ENCODE measurements around the gene PPY. TPM values are rescaled to one million over a fixed set of nuclear protein-coding genes. Genes with fewer than 3 reads are reported as not detected.
"Not testable (repeated sequence)": the region's sequence is repeated elsewhere in the genome, so short reads cannot be mapped to it uniquely, and the experiment has no call there.

Gene PPY
- total RNA-seq, 2 experiments from 2014 or later: not detected

- H3K27ac Mint-ChIP-seq: no peak overlapping the region
- H3K4me3 Mint-ChIP-seq: no peak overlapping the region
- H3K9me3 Mint-ChIP-seq: no peaks in the 10 kb centered on the region
- POLR2A ChIA-PET: no interaction called here
- DNase-seq: no peak
- peaks cover 35% of the 10 kb centered on the region for H3K27me3 Mint-ChIP-seq
- CTCF ChIA-PET: no interaction called here
- no peaks in the 10 kb centered on the region for H3K36me3 Mint-ChIP-seq (ENCODE audit: low read depth)
- no peaks in the 10 kb centered on the region for H3K4me1 Mint-ChIP-seq
These were observed 34.9 kb upstream of the PPY start for GRCh38 chr17:43976963-43977837.

GRCh38 chr17:43975898-43976297 lies 33.6 kb upstream of the PPY start:
- no peak for DNase-seq
- ChIA-PET POLR2A (no interaction called here), CTCF (no interaction called here)
- H3K27me3 Mint-ChIP-seq: peaks cover 29% of the 10 kb centered on the region
- H3K4me1 Mint-ChIP-seq: peaks cover 5% of the 10 kb centered on the region
- no peak overlapping the region for H3K27ac Mint-ChIP-seq
- no peaks in the 10 kb centered on the region for H3K9me3 Mint-ChIP-seq
- H3K36me3 Mint-ChIP-seq (ENCODE audit: low read depth): no peaks in the 10 kb centered on the region
- H3K4me3 Mint-ChIP-seq: no peak overlapping the region

GRCh38 chr17:43974382-43975266 lies 32.3 kb upstream of the PPY start:
- POLR2A ChIA-PET: no interaction called here
- H3K27ac Mint-ChIP-seq: no peak overlapping the region
- H3K4me1 Mint-ChIP-seq: peaks cover 5% of the 10 kb centered on the region
- no peaks in the 10 kb centered on the region for H3K9me3 Mint-ChIP-seq
- no peaks in the 10 kb centered on the region for H3K36me3 Mint-ChIP-seq (ENCODE audit: low read depth)
- no peak overlapping the region for H3K4me3 Mint-ChIP-seq
- no peak for DNase-seq
- H3K27me3 Mint-ChIP-seq: peaks cover 31% of the 10 kb centered on the region
- CTCF ChIA-PET: interaction anchor here (0.7 kb wide), 1 partner anchor 65 kb away, joined by 5 read pairs; no protein-coding TSS in a partner anchor

- DNase-seq; H3K4me3 Mint-ChIP-seq; H3K36me3 Mint-ChIP-seq (ENCODE audit: low read depth); H3K9me3 Mint-ChIP-seq; POLR2A ChIA-PET; H3K27ac Mint-ChIP-seq; H3K4me1 Mint-ChIP-seq; CTCF ChIA-PET: not testable (repeated sequence)
- peaks cover 24% of the 10 kb centered on the region for H3K27me3 Mint-ChIP-seq
These were observed 30.4 kb upstream of the PPY start for GRCh38 chr17:43972444-43973212.

- peaks cover 23% of the 10 kb centered on the region for H3K27me3 Mint-ChIP-seq
- DNase-seq; H3K9me3 Mint-ChIP-seq; H3K36me3 Mint-ChIP-seq (ENCODE audit: low read depth); H3K4me1 Mint-ChIP-seq; H3K27ac Mint-ChIP-seq; POLR2A ChIA-PET; H3K4me3 Mint-ChIP-seq: not testable (repeated sequence)
- CTCF ChIA-PET: interaction anchor here (0.7 to 1.2 kb wide), 2 partner anchors 12 to 18 kb away, joined by 3 read pairs; partner anchors contain the start of gene PYY
These were observed 29.2 kb upstream of the PPY start for GRCh38 chr17:43971436-43971835.

- H3K36me3 Mint-ChIP-seq (ENCODE audit: low read depth): no peaks in the 10 kb centered on the region
- no peak for DNase-seq
- CTCF ChIA-PET: interaction anchor here (0.6 kb wide), 1 partner anchor 26 kb away, joined by 3 read pairs; no protein-coding TSS in a partner anchor
- peaks cover 27% of the 10 kb centered on the region for H3K27me3 Mint-ChIP-seq
- no peaks in the 10 kb centered on the region for H3K9me3 Mint-ChIP-seq
- no peak overlapping the region for H3K4me3 Mint-ChIP-seq
- POLR2A ChIA-PET: no interaction called here
- H3K4me1 Mint-ChIP-seq: peaks cover 5% of the 10 kb centered on the region
- no peak overlapping the region for H3K27ac Mint-ChIP-seq
These were observed 28.1 kb upstream of the PPY start for GRCh38 chr17:43970366-43970765.

- POLR2A ChIA-PET: no interaction called here
- H3K27me3 Mint-ChIP-seq: peaks cover 20% of the 10 kb centered on the region
- H3K4me1 Mint-ChIP-seq: peaks cover 5% of the 10 kb centered on the region
- no peak for DNase-seq
- H3K4me3 Mint-ChIP-seq: no peak overlapping the region
- H3K9me3 Mint-ChIP-seq: no peaks in the 10 kb centered on the region
- no peak overlapping the region for H3K27ac Mint-ChIP-seq
- H3K36me3 Mint-ChIP-seq (ENCODE audit: low read depth): no peaks in the 10 kb centered on the region
- CTCF ChIA-PET: interaction anchor here (0.6 to 1.0 kb wide), 2 partner anchors 9 to 32 kb away, joined by 3 read pairs; no protein-coding TSS in a partner anchor
These were observed 25.1 kb upstream of the PPY start for GRCh38 chr17:43967251-43967875.

GRCh38 chr17:43966276-43966675 lies 24.0 kb upstream of the PPY start:
- DNase-seq: no peak
- H3K27ac Mint-ChIP-seq: no peak overlapping the region
- H3K4me1 Mint-ChIP-seq: no peaks in the 10 kb centered on the region
- ChIA-PET CTCF (no interaction called here), POLR2A (no interaction called here)
- no peak overlapping the region for H3K4me3 Mint-ChIP-seq
- no peaks in the 10 kb centered on the region for H3K36me3 Mint-ChIP-seq (ENCODE audit: low read depth)
- H3K9me3 Mint-ChIP-seq: no peaks in the 10 kb centered on the region
- peaks cover 17% of the 10 kb centered on the region for H3K27me3 Mint-ChIP-seq

- POLR2A ChIA-PET: no interaction called here
These were observed 20.2 kb upstream of the PPY start for GRCh38 chr17:43962479-43962878.

GRCh38 chr17:43961954-43962353 lies 19.7 kb upstream of the PPY start:
- H3K4me3 Mint-ChIP-seq: no peak overlapping the region
- H3K27ac Mint-ChIP-seq: no peak overlapping the region
- H3K9me3 Mint-ChIP-seq: no peaks in the 10 kb centered on the region
- ChIA-PET CTCF (interaction anchor here (1.4 kb wide), 1 partner anchor 18 kb away, joined by 5 read pairs; no protein-coding TSS in a partner anchor), POLR2A (no interaction called here)
- peaks cover 10% of the 10 kb centered on the region for H3K27me3 Mint-ChIP-seq
- DNase-seq: no peak
- no peaks in the 10 kb centered on the region for H3K36me3 Mint-ChIP-seq (ENCODE audit: low read depth)
- H3K4me1 Mint-ChIP-seq: no peaks in the 10 kb centered on the region

More at GRCh38 chr17:43962479-43962878, 20.2 kb upstream of the PPY start:
- Mint-ChIP-seq H3K4me3 (no peak overlapping the region), H3K9me3 (no peaks in the 10 kb centered on the region), H3K27me3 (peaks cover 10% of the 10 kb centered on the region), H3K4me1 (no peaks in the 10 kb centered on the region), H3K27ac (no peak overlapping the region), H3K36me3 (ENCODE audit: low read depth) (no peaks in the 10 kb centered on the region)
- CTCF ChIA-PET: interaction anchor here (1.4 kb wide), 1 partner anchor 18 kb away, joined by 5 read pairs; no protein-coding TSS in a partner anchor
- no peak for DNase-seq

GRCh38 chr17:43961292-43961691 lies 19.0 kb upstream of the PPY start:
- H3K4me3 Mint-ChIP-seq; H3K27me3 Mint-ChIP-seq; POLR2A ChIA-PET; DNase-seq; H3K9me3 Mint-ChIP-seq; H3K4me1 Mint-ChIP-seq; H3K36me3 Mint-ChIP-seq (ENCODE audit: low read depth); H3K27ac Mint-ChIP-seq: not testable (repeated sequence)
- CTCF ChIA-PET: interaction anchor here (0.6 kb wide), 2 partner anchors 27 to 384 kb away, joined by 3 to 4 read pairs; partner anchors contain the start of gene GRN

GRCh38 chr17:43958748-43959352 lies 16.6 kb upstream of the PPY start:
- Mint-ChIP-seq H3K9me3 (no peaks in the 10 kb centered on the region), H3K4me3 (no peak overlapping the region), H3K36me3 (ENCODE audit: low read depth) (no peaks in the 10 kb centered on the region), H3K4me1 (no peaks in the 10 kb centered on the region), H3K27me3 (peaks cover 16% of the 10 kb centered on the region), H3K27ac (no peak overlapping the region)
- POLR2A ChIA-PET: no interaction called here
- CTCF ChIA-PET: interaction anchor here (1.5 kb wide), 1 partner anchor 8 kb away, joined by 3 read pairs; no protein-coding TSS in a partner anchor
- no peak for DNase-seq
